ENCODE measurements around the gene INPP5A.
"Not testable (repeated sequence)": the region's sequence is repeated elsewhere in the genome, so short reads cannot be mapped to it uniquely, and the experiment has no call there.

INPP5A gene

GRCh38 chr10:132784866-132785722 is 247.5 kb downstream of the INPP5A start:
- no peak for DNase-seq (ENCODE audit: low read depth in 3 of 3)

GRCh38 chr10:132785723-132786475 is 248.3 kb downstream of the INPP5A start, which contains the start of gene NKX6-2:
Gene NKX6-2, minus strand, starts transcription at chr10:132786147. Its CDS starts 199 bp downstream, at chr10:132785948.
- DNase-seq (ENCODE audit: low read depth in 3 of 3): no peak

- no peak for DNase-seq (ENCODE audit: low read depth in 3 of 3)
Observed at GRCh38 chr10:132786476-132786883, 248.9 kb downstream of the INPP5A start.

GRCh38 chr10:132786884-132787494 is 249.4 kb downstream of the INPP5A start:
- DNase-seq (ENCODE audit: low read depth in 3 of 3): no peak

- DNase-seq (ENCODE audit: low read depth in 3 of 3): no peak
Observed at GRCh38 chr10:132787495-132788179, 250.1 kb downstream of the INPP5A start.

- no peak for DNase-seq (ENCODE audit: low read depth in 3 of 3)
Observed at GRCh38 chr10:132788180-132788830, 250.7 kb downstream of the INPP5A start.

GRCh38 chr10:132788831-132789219 is 251.2 kb downstream of the INPP5A start:
- no peak for DNase-seq (ENCODE audit: low read depth in 3 of 3)

- DNase-seq (ENCODE audit: low read depth in 3 of 3): no peak
Observed at GRCh38 chr10:132789659-132790148, 252.1 kb downstream of the INPP5A start.

GRCh38 chr10:132790470-132790869 is 252.9 kb downstream of the INPP5A start:
- DNase-seq (ENCODE audit: low read depth in 3 of 3): no peak

GRCh38 chr10:132790934-132791829 is 253.6 kb downstream of the INPP5A start:
- no peak for DNase-seq (ENCODE audit: low read depth in 3 of 3)

GRCh38 chr10:132792099-132792498 is 254.5 kb downstream of the INPP5A start:
- DNase-seq (ENCODE audit: low read depth in 3 of 3): not testable (repeated sequence)

GRCh38 chr10:132792796-132793195 is 255.2 kb downstream of the INPP5A start:
- DNase-seq (ENCODE audit: low read depth in 3 of 3): no peak

- no peak for DNase-seq (ENCODE audit: low read depth in 3 of 3)
Observed at GRCh38 chr10:132793213-132793612, 255.6 kb downstream of the INPP5A start.

GRCh38 chr10:132793871-132794849 is 256.6 kb downstream of the INPP5A start:
- DNase-seq (ENCODE audit: low read depth in 3 of 3): no peak

GRCh38 chr10:132796846-132797245 is 259.3 kb downstream of the INPP5A start:
- DNase-seq (ENCODE audit: low read depth in 3 of 3): no peak

- DNase-seq (ENCODE audit: low read depth in 3 of 3): not testable (repeated sequence)
Observed at GRCh38 chr10:132797986-132798385, 260.4 kb downstream of the INPP5A start.

GRCh38 chr10:132798403-132798802 is 260.8 kb downstream of the INPP5A start:
- DNase-seq (ENCODE audit: low read depth in 3 of 3): no peak

- no peak for DNase-seq (ENCODE audit: low read depth in 3 of 3)
Observed at GRCh38 chr10:132798876-132799275, 261.3 kb downstream of the INPP5A start.

- DNase-seq (ENCODE audit: low read depth in 3 of 3): no peak
Observed at GRCh38 chr10:132799865-132800264, 262.3 kb downstream of the INPP5A start.
